ENCODE measurements around the gene PERM1.

The PERM1 gene

GRCh38 chr1:975896-976683, 5.8 kb downstream of the PERM1 start:
- DNase-seq = no peak

DNA sequence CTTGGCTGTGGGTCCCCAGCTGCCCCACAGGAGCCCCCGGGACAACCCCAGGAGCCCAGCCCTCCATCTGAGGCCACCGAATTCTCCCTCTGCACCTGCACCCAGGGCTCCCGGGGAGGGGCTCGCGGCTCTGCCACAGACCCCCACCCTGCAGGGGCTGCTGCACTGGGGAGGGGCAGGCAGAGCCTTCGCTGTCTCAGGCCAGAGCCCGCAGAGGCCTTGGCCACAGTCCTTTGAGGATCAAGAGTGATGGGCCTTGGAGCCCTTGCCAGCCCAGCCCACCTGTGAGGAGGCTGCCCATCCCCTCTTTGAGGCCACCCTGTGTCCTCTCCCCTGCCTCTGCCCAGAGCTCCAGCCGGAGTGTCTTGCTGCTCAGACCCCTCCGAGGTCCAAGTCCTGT, 6.5 kb downstream of the PERM1 start:
- no peak for DNase-seq

DNA sequence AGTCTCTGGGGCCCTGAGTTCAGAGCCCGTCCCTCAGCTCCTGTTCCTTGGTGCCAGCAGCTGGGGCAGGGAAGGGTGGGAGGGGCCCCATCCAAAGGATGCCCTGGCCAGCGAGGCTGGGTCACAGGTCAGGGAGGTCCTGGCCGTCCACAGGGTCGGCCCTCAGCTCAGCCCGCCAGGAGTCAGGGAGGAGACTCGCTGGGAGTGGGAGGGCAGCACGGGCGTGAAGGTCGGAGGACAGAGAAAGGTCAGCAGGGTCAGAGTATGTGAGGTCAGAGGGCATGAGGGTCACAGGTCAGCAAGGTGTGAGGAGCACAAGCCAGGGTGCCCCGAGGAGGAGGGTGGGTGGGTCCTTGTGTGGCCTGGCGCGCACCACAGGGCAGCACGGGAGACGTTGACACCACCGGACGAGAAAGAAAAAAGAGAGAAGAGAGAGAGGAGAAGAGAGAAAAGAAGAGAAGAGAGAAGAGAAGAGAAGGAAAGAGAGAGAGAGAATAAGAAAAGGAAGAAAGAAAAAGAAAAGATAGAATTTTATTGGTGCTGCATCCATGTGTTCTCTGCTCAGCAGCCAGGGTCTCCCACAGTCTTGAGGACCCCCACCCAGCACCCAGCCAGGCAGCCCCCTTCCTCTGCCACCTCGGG, 7.1 kb downstream of the PERM1 start:
- no peak for DNase-seq

- DNase-seq = no peak
Measured at GRCh38 chr1:974293-974640, 7.6 kb downstream of the PERM1 start.

GRCh38 chr1:973459-974292, 8.2 kb downstream of the PERM1 start:
- DNase-seq = no peak

DNA sequence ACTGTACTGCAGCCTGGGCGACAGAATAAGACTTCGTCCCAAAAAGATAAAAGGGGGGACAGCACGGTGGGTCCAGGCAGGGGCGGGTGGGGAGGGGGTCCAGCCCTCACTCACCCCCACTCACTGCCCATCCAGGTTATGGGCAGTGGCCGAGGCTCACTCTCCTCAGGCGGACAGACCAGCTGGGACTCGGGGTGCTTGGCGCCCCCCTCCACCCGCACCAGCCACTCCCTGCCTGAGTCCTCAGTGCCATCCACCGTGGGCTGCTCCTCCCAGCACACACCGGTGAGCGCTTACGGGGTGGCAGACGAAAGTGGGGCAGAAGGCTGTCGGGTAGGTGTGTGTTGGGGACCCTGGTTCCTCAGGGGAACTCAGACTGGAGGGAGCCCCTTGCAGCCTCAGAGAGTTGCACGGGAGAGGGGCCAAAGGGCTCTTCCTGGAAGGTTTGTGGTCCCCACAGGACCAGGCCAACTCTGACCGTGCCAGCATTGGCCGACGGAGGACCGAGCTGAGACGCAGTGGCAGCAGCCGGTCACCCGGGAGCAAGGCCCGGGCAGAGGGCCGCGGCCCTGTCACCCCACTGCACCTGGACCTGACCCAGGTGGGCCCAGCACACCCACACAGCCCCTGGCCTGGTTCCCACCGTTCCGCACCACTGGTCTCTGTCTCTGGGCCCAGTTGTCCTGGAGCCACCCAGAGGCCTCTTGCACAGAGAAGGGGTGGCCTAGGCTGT, 9.0 kb downstream of the PERM1 start:
- no peak for DNase-seq

- no peak for DNase-seq
Measured at GRCh38 chr1:971751-972506, 10.0 kb downstream of the PERM1 start.

- DNase-seq = no peak
Measured at GRCh38 chr1:970973-971730, 10.7 kb downstream of the PERM1 start.

DNA sequence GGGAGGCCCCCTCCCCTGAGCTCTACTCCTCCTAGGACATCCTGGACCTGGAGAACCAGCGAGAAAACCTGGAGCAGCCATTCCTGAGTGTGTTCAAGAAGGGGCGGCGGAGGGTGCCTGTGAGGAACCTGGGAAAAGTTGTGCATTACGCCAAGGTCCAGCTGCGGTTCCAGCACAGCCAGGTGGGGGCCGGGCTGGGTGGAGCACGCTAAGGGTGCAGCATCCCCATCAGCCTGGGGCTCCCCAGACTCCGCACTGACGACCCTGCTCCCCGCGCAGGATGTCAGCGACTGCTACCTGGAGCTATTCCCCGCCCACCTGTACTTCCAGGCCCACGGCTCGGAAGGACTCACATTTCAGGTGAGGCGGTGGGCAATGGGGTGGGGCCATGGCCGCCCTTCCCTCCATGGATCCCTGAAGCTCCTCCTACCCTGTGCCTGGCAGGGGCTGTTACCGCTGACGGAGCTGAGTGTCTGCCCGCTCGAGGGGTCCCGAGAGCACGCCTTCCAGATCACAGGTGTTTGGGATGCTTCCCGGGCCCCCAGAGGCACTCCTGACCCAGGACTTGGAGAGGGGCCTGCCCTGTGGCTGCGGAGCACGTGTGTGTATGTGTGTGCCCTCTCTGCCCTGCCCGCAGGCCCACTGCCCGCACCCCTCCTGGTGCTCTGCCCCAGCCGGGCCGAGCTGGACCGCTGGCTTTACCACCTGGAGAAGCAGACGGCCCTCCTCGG, 11.5 kb downstream of the PERM1 start:
- no peak for DNase-seq

DNA sequence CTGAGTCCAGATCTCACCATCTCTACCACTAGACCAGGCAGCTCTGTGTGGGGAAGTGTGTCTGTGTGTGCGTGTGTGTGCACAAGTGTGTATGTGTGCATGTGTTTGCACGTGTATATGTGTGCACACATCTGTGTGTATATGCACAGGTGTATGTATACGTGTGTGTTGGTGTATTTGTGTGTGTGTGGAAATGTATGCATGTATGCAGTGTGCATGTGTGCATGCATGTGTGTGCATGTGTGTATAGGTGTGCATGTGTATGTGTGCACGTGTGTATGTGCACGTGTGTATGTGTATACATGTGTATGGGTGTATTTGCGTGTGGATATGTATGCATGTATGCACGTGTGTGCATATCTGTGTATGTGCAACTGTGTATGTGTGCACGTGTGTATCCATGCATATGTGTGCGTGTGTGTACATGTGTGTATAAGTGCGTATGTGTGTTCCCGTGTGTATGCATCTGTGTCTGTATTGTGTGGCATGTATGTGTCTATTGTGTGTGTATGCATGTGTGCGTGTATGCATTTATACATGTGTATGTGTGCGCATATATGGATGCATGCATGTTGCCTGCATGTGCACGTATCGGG, 12.5 kb downstream of the PERM1 start:
- DNase-seq = no peak

DNA sequence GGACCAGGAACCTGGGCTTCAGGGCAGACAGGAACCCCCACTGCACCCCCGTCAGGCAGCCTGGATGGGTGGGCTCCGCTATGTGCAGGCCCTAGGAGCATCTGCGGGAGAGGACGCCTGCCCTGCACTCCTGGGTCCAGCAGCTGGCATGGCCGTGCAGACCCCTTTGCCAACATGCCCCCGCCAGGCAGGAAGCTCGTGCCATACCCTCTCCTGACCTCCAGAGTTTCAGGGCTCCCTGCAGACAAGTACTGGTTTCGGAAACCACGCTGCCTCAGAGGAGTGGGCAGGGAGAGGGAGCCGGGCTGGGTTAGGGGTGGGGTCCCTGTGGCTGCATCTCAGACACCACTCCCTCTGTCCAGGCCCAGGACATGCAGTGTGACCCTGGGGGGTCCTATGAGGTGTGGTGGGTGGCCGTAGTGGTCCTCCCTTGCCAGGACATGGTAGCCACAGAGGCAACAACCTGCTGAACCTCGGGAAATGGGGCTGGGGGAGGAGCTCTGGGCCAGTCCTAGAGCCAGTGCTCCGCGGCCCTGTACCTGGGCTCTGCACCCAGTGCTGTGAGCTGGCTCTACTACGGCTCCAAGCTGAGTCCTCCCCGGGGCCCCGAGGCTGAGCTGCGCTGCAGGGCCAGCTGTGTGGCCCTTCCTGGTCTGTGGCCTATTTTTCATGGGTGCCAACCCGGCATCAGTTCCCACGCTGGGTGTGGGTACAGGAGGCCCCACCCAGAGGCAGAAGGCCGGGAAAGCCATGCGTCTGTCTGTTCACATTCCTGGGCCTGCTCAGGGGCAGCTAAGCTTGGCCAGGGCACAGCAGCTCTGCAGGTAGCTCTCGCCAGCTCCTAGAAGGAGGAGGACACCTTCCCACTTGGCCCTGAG, 14.2 kb downstream of the PERM1 start:
- DNase-seq = no peak

- no peak for DNase-seq
Measured at GRCh38 chr1:966704-967300, 15.1 kb downstream of the PERM1 start.

DNA sequence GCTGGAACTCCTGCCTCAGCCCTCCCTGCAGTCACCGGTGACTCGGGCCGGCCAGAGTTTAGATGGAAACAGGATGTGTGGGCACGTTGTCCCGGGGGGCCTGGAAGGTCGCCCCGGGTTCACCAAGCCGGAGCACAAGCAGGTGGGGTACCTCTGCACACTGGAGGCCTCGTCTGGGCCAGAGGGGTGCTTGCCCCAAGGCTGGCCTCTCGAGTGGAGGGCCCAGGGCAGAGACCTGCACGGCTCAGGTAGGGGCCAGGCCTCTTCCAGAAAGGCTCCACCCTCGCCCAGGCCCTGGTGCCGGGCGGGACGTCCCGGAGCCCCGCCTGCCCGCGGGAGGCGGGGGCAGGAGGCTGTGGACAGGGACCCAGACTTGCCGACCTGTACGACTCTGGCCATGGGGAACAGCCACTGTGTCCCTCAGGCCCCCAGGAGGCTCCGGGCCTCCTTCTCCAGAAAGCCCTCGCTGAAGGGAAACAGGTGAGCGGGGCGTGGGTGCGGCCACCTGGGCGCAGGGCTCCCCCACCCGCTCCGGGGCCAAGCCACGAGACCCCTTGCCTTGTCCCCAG, 15.7 kb downstream of the PERM1 start, which contains the start of gene PLEKHN1:
Gene PLEKHN1 (plus strand): TSS at position 348 of the 569 bp plus-strand sequence. CDS start 50 bp downstream, at position 398.
- DNase-seq = no peak

- DNase-seq = no peak
Measured at GRCh38 chr1:965526-966134, 16.3 kb downstream of the PERM1 start.

- no peak for DNase-seq
Measured at GRCh38 chr1:964691-965525, 17.0 kb downstream of the PERM1 start.

DNA sequence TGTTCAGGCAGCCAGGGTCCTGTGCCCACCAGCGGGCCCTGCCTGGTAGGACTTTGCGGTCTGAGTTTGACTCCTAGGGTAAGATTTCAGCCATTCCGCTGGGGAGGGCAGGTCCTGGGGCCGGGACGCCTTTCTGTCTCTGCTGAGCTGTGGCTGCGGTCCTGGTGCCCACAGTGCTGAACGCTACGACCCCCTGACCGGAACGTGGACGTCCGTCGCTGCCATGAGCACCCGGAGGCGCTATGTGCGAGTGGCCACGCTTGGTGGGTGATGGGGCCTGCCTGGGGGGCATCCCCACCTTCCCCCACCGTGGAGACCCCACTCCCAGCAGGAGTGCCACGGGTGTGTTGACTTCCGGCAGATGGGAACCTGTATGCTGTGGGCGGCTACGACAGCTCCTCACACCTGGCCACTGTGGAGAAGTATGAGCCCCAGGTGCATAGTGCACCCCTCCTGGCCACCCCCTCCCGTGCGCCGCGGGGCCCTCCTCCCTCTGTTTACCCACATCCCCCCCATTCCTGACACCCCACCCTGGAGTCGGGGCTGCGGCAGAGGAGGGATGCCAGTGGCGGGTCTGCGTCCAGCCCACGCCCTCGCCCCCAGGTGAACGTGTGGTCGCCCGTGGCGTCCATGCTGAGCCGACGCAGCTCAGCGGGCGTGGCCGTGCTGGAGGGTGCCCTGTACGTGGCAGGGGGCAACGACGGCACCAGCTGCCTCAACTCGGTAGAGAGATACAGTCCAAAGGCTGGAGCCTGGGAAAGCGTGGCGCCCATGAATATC, 18.0 kb downstream of the PERM1 start:
- no peak for DNase-seq
